Ovary (tissue), 3 donors: ENCODE measurements around the gene LYPD6.

ENCODE experiments used
- EP300 ChIP-seq: sonication (generic); formaldehyde crosslinking; IDR thresholded peaks from one replicate; pipeline ENCODE4 v1.6.1; 2017; ENCODE audit warnings: antibody characterized with exemption
- POLR2A ChIP-seq: fragments of 450-650 bp; IDR thresholded peaks from one replicate; pipeline ENCODE4 v1.6.1; 2017; ENCODE audit warnings: antibody characterized with exemption, mild to moderate bottlenecking, moderate library complexity
- TF ChIP-seq, protein P1 (sequence below), 3 donors: fragments of 450-650 bp in 2 of 3; fragments of 200-600 bp in 1 of 3; IDR thresholded peaks; one replicate each; pipeline versions ENCODE4 v1.5.1 to v1.8.0; 2016 to 2022; ENCODE audit warnings: antibody characterized with exemption in 3 of 3, mild to moderate bottlenecking in 1 of 3
- donor health status: DM: no; HTN: no; CAD: no.

DNA sequence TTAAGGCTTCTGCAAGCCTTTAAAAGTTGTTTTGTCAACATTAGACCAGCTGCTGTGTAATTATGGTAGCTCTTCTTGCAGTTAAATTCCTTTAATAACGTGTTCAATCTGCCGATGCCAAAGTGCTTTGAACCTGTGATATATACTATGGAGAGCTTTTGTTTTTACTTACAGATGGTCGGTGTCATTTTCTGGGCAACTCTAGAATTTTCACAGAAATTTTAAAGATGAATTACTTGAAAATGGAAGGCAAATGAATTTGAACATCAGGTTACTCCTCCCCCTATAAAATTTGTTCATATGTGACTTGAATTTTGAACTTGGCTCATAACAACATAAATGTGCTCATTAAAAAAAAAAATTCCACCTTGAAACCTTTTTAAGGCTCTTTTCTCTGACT, 23.0 kb downstream of the LYPD6 start:
- TF ChIP-seq, protein P1, sequence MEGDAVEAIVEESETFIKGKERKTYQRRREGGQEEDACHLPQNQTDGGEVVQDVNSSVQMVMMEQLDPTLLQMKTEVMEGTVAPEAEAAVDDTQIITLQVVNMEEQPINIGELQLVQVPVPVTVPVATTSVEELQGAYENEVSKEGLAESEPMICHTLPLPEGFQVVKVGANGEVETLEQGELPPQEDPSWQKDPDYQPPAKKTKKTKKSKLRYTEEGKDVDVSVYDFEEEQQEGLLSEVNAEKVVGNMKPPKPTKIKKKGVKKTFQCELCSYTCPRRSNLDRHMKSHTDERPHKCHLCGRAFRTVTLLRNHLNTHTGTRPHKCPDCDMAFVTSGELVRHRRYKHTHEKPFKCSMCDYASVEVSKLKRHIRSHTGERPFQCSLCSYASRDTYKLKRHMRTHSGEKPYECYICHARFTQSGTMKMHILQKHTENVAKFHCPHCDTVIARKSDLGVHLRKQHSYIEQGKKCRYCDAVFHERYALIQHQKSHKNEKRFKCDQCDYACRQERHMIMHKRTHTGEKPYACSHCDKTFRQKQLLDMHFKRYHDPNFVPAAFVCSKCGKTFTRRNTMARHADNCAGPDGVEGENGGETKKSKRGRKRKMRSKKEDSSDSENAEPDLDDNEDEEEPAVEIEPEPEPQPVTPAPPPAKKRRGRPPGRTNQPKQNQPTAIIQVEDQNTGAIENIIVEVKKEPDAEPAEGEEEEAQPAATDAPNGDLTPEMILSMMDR (IDR thresholded peaks at IDR 0.05) = no peak
- TF ChIP-seq EP300 (no peak), POLR2A (no peak)
